NCI-H146 (cell line): ENCODE measurements around the gene RYR3.
"Not testable (repeated sequence)": the region's sequence is repeated elsewhere in the genome, so short reads cannot be mapped to it uniquely, and the experiment has no call there.

Source experiments
- DNase-seq: peaks from one replicate; lab custom pipeline; 2025; lab: John Stamatoyannopoulos, UW

RYR3 gene

DNA sequence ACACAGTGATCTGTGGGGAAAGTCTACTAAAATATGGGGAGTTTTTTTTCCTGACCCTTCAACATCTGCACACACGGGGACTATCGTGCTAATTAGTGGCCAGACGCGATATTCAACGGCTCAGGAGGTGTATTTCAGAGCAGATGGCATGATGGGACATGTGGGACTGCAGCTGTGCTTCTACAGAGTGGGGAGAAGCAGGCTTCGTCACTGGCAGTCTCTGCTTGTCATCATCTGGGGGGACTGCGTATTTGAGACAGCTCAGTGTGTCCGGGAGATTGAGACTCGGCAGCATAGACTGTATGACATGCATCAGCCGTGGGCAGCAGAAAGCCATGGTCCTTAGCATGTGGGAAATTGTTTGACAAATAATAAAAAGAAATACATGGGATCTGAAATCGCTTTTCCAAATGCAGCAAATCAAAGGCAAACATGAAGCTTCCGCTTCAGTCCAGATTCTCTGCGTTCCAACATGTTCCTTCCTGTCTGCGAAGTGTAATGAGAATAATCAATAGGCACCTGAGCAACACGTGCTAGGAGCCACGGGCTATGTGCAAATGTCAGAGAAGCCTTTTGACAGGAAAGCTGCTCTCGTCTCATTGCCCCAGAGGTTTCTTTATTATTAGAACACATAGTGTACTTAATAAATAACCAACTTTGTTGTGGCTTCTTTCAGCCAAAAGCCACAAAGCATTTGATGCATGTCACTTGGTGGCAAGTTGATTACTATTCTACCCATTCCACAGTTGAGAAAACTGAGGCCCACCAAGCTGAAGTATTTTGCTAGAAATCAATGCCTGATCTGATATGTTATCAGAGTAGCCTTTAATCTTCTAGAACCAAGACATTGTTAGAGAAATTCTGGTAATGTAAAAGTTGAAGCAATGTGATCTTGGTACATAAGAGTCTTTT, 276.3 kb downstream of the RYR3 start:
- DNase-seq: no peak

GRCh38 chr15:33587773-33588172, 277.0 kb downstream of the RYR3 start:
- no peak for DNase-seq

GRCh38 chr15:33592864-33593263, 282.1 kb downstream of the RYR3 start:
- no peak for DNase-seq

GRCh38 chr15:33598382-33598781, 287.6 kb downstream of the RYR3 start:
- not testable (repeated sequence) for DNase-seq

DNA sequence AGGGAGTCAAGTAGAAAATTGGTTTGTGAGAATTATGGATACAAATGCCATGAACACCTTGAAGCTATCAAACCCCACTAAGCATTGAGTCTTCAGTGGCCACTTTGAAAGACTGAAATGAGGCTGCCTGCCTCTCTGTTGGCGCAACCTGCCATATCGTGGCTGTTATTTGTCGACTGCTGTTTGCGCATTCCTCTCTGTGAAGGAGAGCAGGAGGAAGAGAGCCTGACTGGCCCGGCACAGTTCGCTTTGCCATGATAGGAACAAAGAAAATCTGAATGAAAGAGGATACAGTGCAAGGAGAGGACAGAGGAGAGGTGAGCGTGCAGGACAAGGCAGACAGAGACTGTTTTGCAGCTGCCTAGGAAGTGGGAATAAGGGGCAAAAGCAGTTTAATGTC, 289.4 kb downstream of the RYR3 start:
- no peak for DNase-seq

DNA sequence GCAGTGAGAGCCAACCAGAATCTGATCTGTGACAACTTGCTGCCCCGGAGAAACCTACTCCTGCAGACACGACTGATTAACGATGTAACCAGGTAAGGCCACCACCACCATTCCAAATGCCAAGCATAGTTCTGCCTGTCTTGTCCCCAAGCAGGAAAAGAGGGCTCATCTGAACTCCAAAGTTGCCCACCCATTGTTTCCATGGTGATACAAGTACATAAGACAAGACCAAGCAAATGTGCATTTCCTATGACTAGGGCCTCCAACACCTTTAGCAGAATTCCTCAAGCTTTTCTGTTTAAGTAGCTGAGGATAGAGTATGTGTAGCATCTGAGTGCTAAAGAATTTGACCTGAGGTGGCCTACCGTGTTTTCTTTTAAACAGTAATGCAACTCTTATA, 290.7 kb downstream of the RYR3 start:
- DNase-seq: no peak

DNA sequence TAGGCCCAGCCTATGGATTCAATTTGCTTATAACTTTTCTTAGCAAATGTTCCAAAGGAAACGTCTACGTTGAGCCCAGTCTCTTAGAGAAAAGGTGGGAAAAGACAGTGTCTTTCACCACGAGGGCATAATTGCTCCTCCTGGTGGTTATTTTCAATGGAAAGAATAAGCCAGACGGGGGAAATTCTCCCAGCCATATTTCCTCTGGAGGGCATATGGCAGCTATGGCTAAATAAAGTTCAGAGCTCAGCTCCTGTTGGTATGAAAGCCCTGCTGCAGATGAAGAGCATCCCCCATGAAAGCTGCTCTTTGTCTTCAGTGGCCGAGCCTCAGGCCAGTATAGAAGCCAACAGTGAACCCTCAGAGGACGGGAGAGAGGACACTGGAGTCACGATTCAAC, 297.9 kb downstream of the RYR3 start:
- DNase-seq: no peak

GRCh38 chr15:33612721-33613304, 302.0 kb downstream of the RYR3 start:
- DNase-seq: no peak

DNA sequence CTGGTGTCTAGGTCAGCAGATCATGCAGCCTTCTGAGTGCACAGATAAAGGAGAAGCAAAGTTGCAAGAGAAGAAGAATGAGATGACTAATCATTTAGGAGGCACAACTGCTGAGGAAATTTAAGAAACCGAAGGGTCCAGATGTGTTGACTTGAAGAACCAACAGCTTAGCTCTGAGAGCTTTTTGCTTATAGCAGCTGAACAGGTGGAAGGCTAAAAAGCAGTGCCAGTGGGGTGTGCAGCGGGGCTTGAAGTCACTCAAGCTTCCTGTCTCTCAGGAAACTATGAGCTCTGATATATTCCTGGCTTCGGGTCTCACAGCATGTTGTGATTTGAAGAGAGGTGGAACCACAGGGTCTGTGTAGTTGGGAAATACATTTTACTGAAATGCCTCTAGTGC, 305.7 kb downstream of the RYR3 start:
- DNase-seq: no peak

GRCh38 chr15:33618350-33618749, 307.6 kb downstream of the RYR3 start:
- no peak for DNase-seq

DNA sequence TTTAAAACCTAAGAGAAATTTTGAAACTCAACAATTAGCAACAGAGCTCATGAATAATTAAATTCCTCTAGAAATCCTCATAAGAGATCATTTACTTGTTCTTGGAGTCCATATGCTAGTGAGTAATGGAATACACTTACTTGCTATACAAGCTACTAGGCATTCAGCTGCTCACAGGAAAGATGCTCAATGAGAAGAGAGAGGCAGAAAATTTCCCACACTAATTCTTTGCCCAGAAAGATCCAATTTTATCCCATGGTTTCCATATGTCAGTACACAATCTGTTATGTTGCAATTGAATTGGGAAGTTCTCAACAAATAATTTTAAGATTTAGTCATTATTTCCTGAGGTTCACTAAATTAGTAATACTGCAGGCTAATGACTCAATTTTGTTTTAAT, 310.4 kb downstream of the RYR3 start:
- DNase-seq: no peak

DNA sequence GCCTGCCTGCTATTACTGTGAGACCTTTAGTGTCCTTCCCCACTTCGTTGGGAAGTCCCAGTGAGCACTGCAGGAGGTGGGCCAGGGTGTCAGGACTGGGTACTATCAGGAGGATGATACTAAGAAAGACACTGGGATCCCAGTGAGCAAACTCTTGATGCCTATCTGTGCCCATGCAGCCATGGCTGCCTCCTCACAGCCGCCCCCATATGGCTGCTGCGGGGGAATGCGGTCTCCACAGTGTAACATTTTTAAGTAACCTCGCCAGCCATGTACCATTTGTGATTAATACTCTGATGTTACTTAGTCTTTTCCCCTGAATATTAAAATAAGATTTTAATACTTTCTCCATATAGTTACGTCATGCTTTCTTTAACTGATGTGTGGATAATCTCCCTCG, 312.2 kb downstream of the RYR3 start:
- no peak for DNase-seq

- no peak for DNase-seq
Observed at GRCh38 chr15:33624439-33624838, 313.7 kb downstream of the RYR3 start.

- no peak for DNase-seq
Observed at GRCh38 chr15:33629647-33630046, 318.9 kb downstream of the RYR3 start.

- DNase-seq: no peak
Observed at GRCh38 chr15:33636234-33636633, 325.5 kb downstream of the RYR3 start.

GRCh38 chr15:33636958-33637357, 326.2 kb downstream of the RYR3 start:
- DNase-seq: no peak

- DNase-seq: no peak
Observed at GRCh38 chr15:33638453-33638852, 327.7 kb downstream of the RYR3 start.

DNA sequence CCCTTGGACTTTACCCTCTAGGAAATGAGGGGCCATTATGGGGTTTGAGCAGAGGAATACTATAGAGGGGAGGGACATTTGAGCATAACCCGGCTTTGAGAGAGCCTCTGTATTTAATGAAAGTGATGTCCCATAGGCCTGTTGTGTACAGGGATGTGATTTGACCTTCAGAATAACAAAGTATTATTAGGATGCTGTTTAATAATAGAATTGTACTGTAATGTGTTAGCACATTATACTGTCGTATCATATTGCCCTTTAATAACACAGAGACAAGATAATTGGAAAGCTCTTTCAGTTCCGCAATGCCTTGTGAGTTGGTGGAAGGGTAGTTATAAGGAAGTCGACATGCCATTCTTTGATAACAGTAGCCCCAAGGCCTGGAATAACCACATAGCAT, 328.3 kb downstream of the RYR3 start:
- no peak for DNase-seq

- no peak for DNase-seq
Observed at GRCh38 chr15:33639456-33639855, 328.7 kb downstream of the RYR3 start.

DNA sequence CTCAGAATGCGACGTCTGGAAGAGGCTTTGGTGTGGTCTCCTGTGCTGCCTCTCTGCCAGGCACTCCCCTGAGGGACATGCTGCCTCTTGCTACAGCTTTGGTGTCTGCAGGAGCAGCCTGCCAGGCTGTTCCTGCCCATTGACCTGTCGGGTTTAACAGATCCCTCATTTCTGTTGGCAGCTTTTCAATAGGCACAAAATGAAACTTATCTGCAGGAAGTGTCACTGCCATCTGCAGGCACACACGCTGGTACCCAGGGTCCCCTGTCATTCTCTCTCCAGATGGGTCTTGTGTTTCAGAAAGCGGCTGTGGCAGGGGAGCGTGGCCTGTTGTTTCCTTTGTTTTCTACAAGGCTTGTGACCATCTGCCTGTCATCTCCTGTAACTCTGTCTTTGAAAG, 329.2 kb downstream of the RYR3 start:
- no peak for DNase-seq

GRCh38 chr15:33641069-33641468, 330.3 kb downstream of the RYR3 start:
- DNase-seq: no peak

GRCh38 chr15:33644304-33644703, 333.5 kb downstream of the RYR3 start:
- no peak for DNase-seq

- no peak for DNase-seq
Observed at GRCh38 chr15:33646744-33647143, 336.0 kb downstream of the RYR3 start.
